Measurements from ENCODE around the gene SLMAP. TPM values are rescaled to one million over a fixed set of nuclear protein-coding genes. Genes with fewer than 3 reads are reported as not detected.

Gene SLMAP
- total RNA-seq, 2 donors from 2014 or later, result 221 to 239 TPM

DNA sequence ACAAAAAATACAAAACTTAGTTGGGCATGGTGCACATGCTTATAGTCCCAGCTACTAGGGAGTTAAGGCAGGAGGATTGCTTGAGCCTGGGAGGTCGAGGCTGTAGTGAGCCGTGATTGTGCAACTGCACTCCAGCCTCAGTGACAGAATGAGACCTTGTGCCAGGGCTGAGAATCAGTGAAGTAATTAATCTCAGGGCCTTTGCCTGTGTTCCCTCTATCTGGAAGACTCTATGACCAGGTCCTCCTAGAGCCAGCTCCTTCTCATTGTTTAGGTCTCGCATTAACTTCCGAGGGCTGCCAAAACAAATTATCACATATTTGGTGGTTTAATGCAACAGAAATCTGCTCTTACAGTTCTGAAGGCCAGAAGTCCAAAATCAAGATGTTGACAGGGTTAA lies 210.7 kb downstream of the SLMAP start:
- no peak for DNase-seq (ENCODE audit: low spot score)
- Histone ChIP-seq H3K4me3 (no peak overlapping the region), H3K36me3 (no peaks in the 10 kb centered on the region), H3K9me3 (no peaks in the 10 kb centered on the region), H3K27me3 (replicated peaks; ENCODE audit: insufficient read depth) (no peaks in the 10 kb centered on the region), H3K4me1 (ENCODE audit: control insufficient read depth in 1 of 2, low read depth in 2 of 2) (peaks cover 0 to 7% of the 10 kb centered on the region in 2 donors), H3K27ac (no peak overlapping the region)
- TF ChIP-seq, protein P1, sequence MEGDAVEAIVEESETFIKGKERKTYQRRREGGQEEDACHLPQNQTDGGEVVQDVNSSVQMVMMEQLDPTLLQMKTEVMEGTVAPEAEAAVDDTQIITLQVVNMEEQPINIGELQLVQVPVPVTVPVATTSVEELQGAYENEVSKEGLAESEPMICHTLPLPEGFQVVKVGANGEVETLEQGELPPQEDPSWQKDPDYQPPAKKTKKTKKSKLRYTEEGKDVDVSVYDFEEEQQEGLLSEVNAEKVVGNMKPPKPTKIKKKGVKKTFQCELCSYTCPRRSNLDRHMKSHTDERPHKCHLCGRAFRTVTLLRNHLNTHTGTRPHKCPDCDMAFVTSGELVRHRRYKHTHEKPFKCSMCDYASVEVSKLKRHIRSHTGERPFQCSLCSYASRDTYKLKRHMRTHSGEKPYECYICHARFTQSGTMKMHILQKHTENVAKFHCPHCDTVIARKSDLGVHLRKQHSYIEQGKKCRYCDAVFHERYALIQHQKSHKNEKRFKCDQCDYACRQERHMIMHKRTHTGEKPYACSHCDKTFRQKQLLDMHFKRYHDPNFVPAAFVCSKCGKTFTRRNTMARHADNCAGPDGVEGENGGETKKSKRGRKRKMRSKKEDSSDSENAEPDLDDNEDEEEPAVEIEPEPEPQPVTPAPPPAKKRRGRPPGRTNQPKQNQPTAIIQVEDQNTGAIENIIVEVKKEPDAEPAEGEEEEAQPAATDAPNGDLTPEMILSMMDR (IDR thresholded peaks at IDR 0.05), result no peak
- ATAC-seq (ENCODE audit: insufficient number of reproducible peaks, low FRiP score, low read depth), result no peak

DNA sequence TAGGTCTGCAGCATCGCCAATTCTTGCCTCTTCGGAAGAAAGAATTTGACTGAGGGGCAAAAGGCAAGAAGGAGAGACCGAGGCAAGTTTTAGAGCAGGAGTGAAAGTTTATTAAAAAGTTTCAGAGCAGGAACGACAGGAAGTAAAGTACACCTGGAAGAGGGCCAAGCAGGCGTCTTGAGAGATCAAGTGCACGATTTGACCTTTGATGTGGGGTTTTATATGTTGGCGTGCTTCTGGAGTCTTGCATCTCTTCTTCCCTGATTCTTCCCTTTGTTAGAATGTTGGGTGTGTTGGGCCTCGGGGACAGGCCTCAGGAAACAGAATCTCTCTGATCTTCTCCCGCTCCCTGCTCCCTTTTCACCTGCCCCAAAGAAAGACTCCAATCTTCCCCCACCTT lies 211.5 kb downstream of the SLMAP start:
- no peak for ATAC-seq (ENCODE audit: insufficient number of reproducible peaks, low FRiP score, low read depth)
- Histone ChIP-seq H3K4me3 (no peak overlapping the region), H3K36me3 (no peaks in the 10 kb centered on the region), H3K9me3 (no peaks in the 10 kb centered on the region), H3K4me1 (ENCODE audit: control insufficient read depth in 1 of 2, low read depth in 2 of 2) (peaks cover 0 to 7% of the 10 kb centered on the region in 2 donors), H3K27me3 (replicated peaks; ENCODE audit: insufficient read depth) (no peaks in the 10 kb centered on the region), H3K27ac (no peak overlapping the region)
- no peak for DNase-seq (ENCODE audit: low spot score)
- TF ChIP-seq, protein P1 (IDR thresholded peaks at IDR 0.05), result no peak

DNA sequence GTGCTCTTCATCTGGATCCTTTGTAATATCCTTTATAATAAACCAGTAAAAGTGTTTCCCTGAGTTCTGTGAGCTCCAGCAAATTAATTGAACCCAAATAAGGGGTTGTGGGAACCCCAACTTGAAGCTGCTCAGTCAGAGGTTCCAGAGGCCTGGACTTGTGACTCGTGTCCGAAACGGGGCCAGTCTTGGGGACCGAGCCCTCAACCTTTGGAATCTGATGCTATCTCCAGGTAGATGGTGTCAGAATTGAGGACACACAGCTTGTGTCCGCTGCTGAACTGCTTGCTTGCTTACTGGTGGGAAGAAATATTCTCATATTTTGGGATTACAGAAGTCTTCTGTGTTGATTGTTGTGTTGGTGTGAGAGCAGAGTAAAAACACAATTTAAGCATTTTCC lies 212.4 kb downstream of the SLMAP start:
- ATAC-seq (ENCODE audit: insufficient number of reproducible peaks, low FRiP score, low read depth), result no peak
- DNase-seq (ENCODE audit: low spot score), result no peak

DNA sequence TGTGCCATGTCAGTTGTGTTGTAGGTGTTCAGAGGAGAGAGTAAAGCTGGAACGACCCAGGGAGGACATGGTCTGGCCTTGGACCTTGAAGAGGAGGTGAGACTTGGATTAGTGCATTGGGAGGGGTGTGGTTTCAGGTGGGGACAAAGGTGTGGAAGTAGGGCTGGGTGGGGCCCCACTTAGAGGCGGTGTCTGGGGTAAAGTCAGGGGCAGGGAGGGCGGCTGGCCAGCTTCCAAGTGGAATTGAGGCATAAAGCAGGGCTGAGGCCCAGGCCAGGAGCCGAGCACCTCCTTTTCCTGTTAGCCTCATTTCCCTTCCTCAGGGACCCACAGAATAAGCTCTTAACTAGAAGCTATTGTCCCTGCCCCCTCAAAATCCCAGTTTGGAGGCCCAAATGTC lies 215.9 kb downstream of the SLMAP start:
- H3K4me1 ChIP-seq (ENCODE audit: control insufficient read depth in 1 of 2, low read depth in 2 of 2), result no peaks in the 10 kb centered on the region
- H3K4me3 ChIP-seq, result no peak overlapping the region
- TF ChIP-seq, protein P1 (IDR thresholded peaks at IDR 0.05), result no peak
- ATAC-seq (ENCODE audit: insufficient number of reproducible peaks, low FRiP score, low read depth), result no peak
- no peak for DNase-seq (ENCODE audit: low spot score)
- no peaks in the 10 kb centered on the region for H3K27me3 ChIP-seq (replicated peaks; ENCODE audit: insufficient read depth)
- H3K9me3 ChIP-seq, result no peaks in the 10 kb centered on the region
- no peaks in the 10 kb centered on the region for H3K36me3 ChIP-seq
- H3K27ac ChIP-seq, result no peak overlapping the region

More for the DNA sequence above, 212.4 kb downstream of the SLMAP start:
- H3K36me3 ChIP-seq, result no peaks in the 10 kb centered on the region
- no peak overlapping the region for H3K4me3 ChIP-seq
- H3K27me3 ChIP-seq (replicated peaks; ENCODE audit: insufficient read depth), result no peaks in the 10 kb centered on the region
- no peak overlapping the region for H3K27ac ChIP-seq
- H3K4me1 ChIP-seq (ENCODE audit: control insufficient read depth in 1 of 2, low read depth in 2 of 2), result peaks cover 0 to 7% of the 10 kb centered on the region in 2 donors
- H3K9me3 ChIP-seq, result no peaks in the 10 kb centered on the region
- TF ChIP-seq, protein P1 (IDR thresholded peaks at IDR 0.05), result no peak

DNA sequence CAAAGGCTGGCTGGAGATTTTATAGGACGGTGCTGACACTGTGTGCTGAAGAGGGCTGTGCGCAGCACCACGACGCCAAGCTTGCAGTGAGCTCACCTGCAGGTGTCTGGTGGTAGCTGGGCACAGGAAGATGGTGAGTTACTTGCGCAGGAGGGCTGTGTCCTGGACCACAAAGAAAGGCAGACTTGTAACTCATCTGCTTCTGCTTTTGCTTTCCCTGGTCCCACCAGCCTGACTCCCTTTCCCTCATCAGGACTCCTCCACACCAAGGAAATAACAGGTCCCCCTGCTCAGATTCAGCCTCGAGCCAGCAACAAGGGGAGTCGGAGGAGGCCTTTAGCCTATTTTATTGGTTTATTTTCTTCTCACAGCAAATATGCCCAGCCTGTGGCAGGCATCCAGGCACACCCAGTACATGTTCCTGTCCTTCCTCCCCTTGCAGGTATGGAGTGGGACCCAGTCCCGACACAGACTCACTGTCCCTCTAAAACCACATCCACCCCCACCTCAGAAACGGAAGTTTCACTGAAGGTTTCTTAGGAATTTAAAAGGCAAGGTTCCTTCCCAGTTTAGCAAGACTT lies 216.5 kb downstream of the SLMAP start:
- Histone ChIP-seq H3K4me3 (no peak overlapping the region), H3K4me1 (ENCODE audit: control insufficient read depth in 1 of 2, low read depth in 2 of 2) (no peaks in the 10 kb centered on the region), H3K27ac (no peak overlapping the region), H3K36me3 (no peaks in the 10 kb centered on the region), H3K27me3 (replicated peaks; ENCODE audit: insufficient read depth) (no peaks in the 10 kb centered on the region), H3K9me3 (no peaks in the 10 kb centered on the region)
- no peak for ATAC-seq (ENCODE audit: insufficient number of reproducible peaks, low FRiP score, low read depth)
- no peak for DNase-seq (ENCODE audit: low spot score)
- TF ChIP-seq, protein P1 (IDR thresholded peaks at IDR 0.05), result no peak
